ENCODE results near the gene PNLDC1.
A peak's percentile ranks its signal among the peaks of the same experiment; 100 is the strongest.

The PNLDC1 gene

GRCh38 chr6:159854959-159855358, 54.9 kb downstream of the PNLDC1 start:
- DNase-seq = no peak

GRCh38 chr6:159858259-159858658, 58.2 kb downstream of the PNLDC1 start:
- no peak for DNase-seq

- DNase-seq = no peak
These were observed 60.4 kb downstream of the PNLDC1 start for GRCh38 chr6:159860482-159860881.

- no peak for DNase-seq
These were observed 62.0 kb downstream of the PNLDC1 start for GRCh38 chr6:159862103-159862502.

- DNase-seq = peak; percentile 41
These were observed 63.3 kb downstream of the PNLDC1 start for GRCh38 chr6:159863341-159863740.

GRCh38 chr6:159865226-159865920, 65.3 kb downstream of the PNLDC1 start:
- DNase-seq = no peak

GRCh38 chr6:159866286-159867247, 66.5 kb downstream of the PNLDC1 start:
- no peak for DNase-seq
